Neural cell (in vitro differentiated cells): Measurements from ENCODE around the gene POLR3C. TPM values are rescaled to one million over a fixed set of nuclear protein-coding genes. Genes with fewer than 3 reads are reported as not detected.
"Not testable (repeated sequence)": the region's sequence is repeated elsewhere in the genome, so short reads cannot be mapped to it uniquely, and the experiment has no call there.

Source experiments
- H2AFZ ChIP-seq: fragments of 200-600, 300-800 bp; sonication (generic), shearing (Covaris generic); 2 replicates; pipeline ENCODE4 v1.6.0; 2014; ENCODE audit warnings: low read depth, mild to moderate bottlenecking, antibody characterized with exemption, low read length, moderate library complexity
- H3F3A ChIP-seq: fragments of 200-600 bp; shearing (Covaris generic); 2 replicates; pipeline ENCODE4 v1.6.1; 2016; ENCODE audit warnings: mild to moderate bottlenecking, moderate library complexity, mixed read lengths, antibody characterized with exemption, low read length; ENCODE audit not compliant: insufficient read depth, poor library complexity, severe bottlenecking
- H3K27ac ChIP-seq: fragments of 200-600, 300-800 bp; sonication (generic), shearing (Covaris generic); 2 replicates; pipeline ENCODE4 v1.5.1; 2014; ENCODE audit warnings: mild to moderate bottlenecking, low read length, moderate library complexity
- H3K27me3 ChIP-seq: fragments of 300-800, 200-600 bp; sonication (generic), shearing (Covaris generic); 2 replicates; pipeline ENCODE4 v1.6.0; 2014; ENCODE audit warnings: mild to moderate bottlenecking, low read depth, low read length, moderate library complexity; ENCODE audit not compliant: insufficient read depth
- H3K36me3 ChIP-seq: fragments of 300-800, 200-600 bp; sonication (generic), shearing (Covaris generic); 2 replicates; pipeline ENCODE4 v1.5.1; 2014; ENCODE audit warnings: mild to moderate bottlenecking, antibody characterized with exemption, low read length, moderate library complexity; ENCODE audit not compliant: insufficient read depth
- H3K4me2 ChIP-seq: fragments of 300-800, 200-600 bp; sonication (generic), shearing (Covaris generic); 2 replicates; pipeline ENCODE4 v1.6.0; 2014; ENCODE audit warnings: mild to moderate bottlenecking, low read length
- H3K4me3 ChIP-seq: fragments of 300-800, 200-600 bp; sonication (generic), shearing (Covaris generic); 2 replicates; pipeline ENCODE4 v1.5.1; 2014; ENCODE audit warnings: mild to moderate bottlenecking, low read length, moderate library complexity
- H3K79me2 ChIP-seq: fragments of 200-600 bp; shearing (Covaris generic); replicated peaks from 2 replicates; pipeline ENCODE4 v1.6.0; 2014; ENCODE audit warnings: mild to moderate bottlenecking, low read length, moderate library complexity; ENCODE audit not compliant: insufficient read depth
- H3K9ac ChIP-seq: fragments of 300-800, 200-600 bp; sonication (generic), shearing (Covaris generic); 2 replicates; pipeline ENCODE4 v1.6.1; 2016; ENCODE audit warnings: mild to moderate bottlenecking, low read length, mixed read lengths
- H3K9me2 ChIP-seq: fragments of 200-600 bp; shearing (Covaris generic); 2 replicates; pipeline ENCODE4 v1.6.1; 2016; ENCODE audit warnings: mild to moderate bottlenecking, low read length, mixed read lengths; ENCODE audit not compliant: insufficient read depth
- H3K9me3 ChIP-seq: fragments of 200-600, 300-800 bp; sonication (generic), shearing (Covaris generic); 2 replicates; pipeline ENCODE4 v1.6.1; 2016; ENCODE audit warnings: mild to moderate bottlenecking, mixed run types, low read length, moderate library complexity, mixed read lengths
- H4K20me1 ChIP-seq: fragments of 200-600 bp; shearing (Covaris generic); 2 replicates; pipeline ENCODE4 v1.6.1; 2016; ENCODE audit warnings: mild to moderate bottlenecking, mixed run types; ENCODE audit not compliant: insufficient read depth
- CTCF ChIP-seq: fragments of 450-650 bp; IDR thresholded peaks from 2 replicates; pipeline ENCODE4 v1.5.1; 2014; ENCODE audit warnings: antibody characterized with exemption, mild to moderate bottlenecking, moderate library complexity; ENCODE audit not compliant: poor library complexity, severe bottlenecking
- EP300 ChIP-seq: fragments of 450-650 bp; conservative IDR thresholded peaks from 2 replicates; pipeline ENCODE4 v1.6.1; 2014; ENCODE audit warnings: antibody characterized with exemption, mild to moderate bottlenecking, moderate library complexity; ENCODE audit not compliant: poor library complexity, severe bottlenecking
- EZH2 ChIP-seq: fragments of 200-600, 300-800 bp; shearing (Covaris generic), sonication (generic); IDR thresholded peaks from 2 replicates; pipeline ENCODE4 v1.6.1; 2014; ENCODE audit warnings: antibody characterized with exemption, low read length, borderline replicate concordance, mild to moderate bottlenecking; ENCODE audit not compliant: insufficient read depth, poor library complexity, severe bottlenecking
- MXI1 ChIP-seq: fragments of 450-650 bp; conservative IDR thresholded peaks from 2 replicates; pipeline ENCODE4 v1.6.1; 2014; ENCODE audit warnings: antibody characterized with exemption, mild to moderate bottlenecking; ENCODE audit not compliant: poor library complexity, severe bottlenecking
- POLR2AphosphoS5 ChIP-seq: IDR thresholded peaks from 2 replicates; pipeline ENCODE4 v1.6.1; 2012
- RAD21 ChIP-seq: fragments of 450-650 bp; conservative IDR thresholded peaks from 2 replicates; pipeline ENCODE4 v1.6.1; 2014; ENCODE audit warnings: antibody characterized with exemption, mild to moderate bottlenecking, moderate library complexity
- REST ChIP-seq: IDR thresholded peaks from 2 replicates; pipeline ENCODE4 v1.6.1; 2012; ENCODE audit warnings: borderline replicate concordance
- SMC3 ChIP-seq: fragments of 450-650 bp; conservative IDR thresholded peaks from 2 replicates; pipeline ENCODE4 v1.6.1; 2014; ENCODE audit warnings: antibody characterized with exemption, mild to moderate bottlenecking, moderate library complexity; ENCODE audit not compliant: poor library complexity
- TAF1 ChIP-seq: IDR thresholded peaks from 2 replicates; pipeline ENCODE4 v1.6.1; 2012; ENCODE audit warnings: low read depth
- polyA plus RNA-seq: library from polyadenylated mRNA; depleted of rRNA; stranded (reverse); fragments of >200 nt; gene quantifications from 2 replicates; pipeline ENCODE4 v1.2.3, GENCODE V29; 2014

Gene POLR3C
- polyA plus RNA-seq, 1 donor from 2014 or later, result 30.1 TPM

- Histone ChIP-seq H3K9me2 (no peaks in the 10 kb centered on the region), H3K9ac (no peak overlapping the region), H3K9me3 (no peaks in the 10 kb centered on the region), H3K36me3 (no peaks in the 10 kb centered on the region), H3F3A (no peaks in the 10 kb centered on the region), H3K79me2 (no peaks in the 10 kb centered on the region), H3K27ac (no peak overlapping the region), H2AFZ (no peak overlapping the region), H3K27me3 (no peaks in the 10 kb centered on the region), H4K20me1 (no peaks in the 10 kb centered on the region), H3K4me2 (no peak overlapping the region), H3K4me3 (no peak overlapping the region)
- TF ChIP-seq REST (no peak), CTCF (no peak), SMC3 (no peak), POLR2AphosphoS5 (no peak), TAF1 (no peak), EZH2 (no peak), EP300 (no peak), MXI1 (no peak), RAD21 (no peak)
Measured at GRCh38 chr1:145786271-145786670, 37.7 kb upstream of the POLR3C start.

GRCh38 chr1:145788580-145788979 is 35.4 kb upstream of the POLR3C start:
- Histone ChIP-seq H4K20me1 (no peaks in the 10 kb centered on the region), H3K9ac (no peak overlapping the region), H2AFZ (no peak overlapping the region), H3F3A (no peaks in the 10 kb centered on the region), H3K4me2 (no peak overlapping the region), H3K27ac (no peak overlapping the region), H3K4me3 (no peak overlapping the region), H3K9me3 (no peaks in the 10 kb centered on the region), H3K27me3 (no peaks in the 10 kb centered on the region), H3K36me3 (no peaks in the 10 kb centered on the region), H3K79me2 (no peaks in the 10 kb centered on the region), H3K9me2 (no peaks in the 10 kb centered on the region)
- TF ChIP-seq SMC3 (no peak), TAF1 (no peak), RAD21 (no peak), MXI1 (no peak), REST (no peak), POLR2AphosphoS5 (no peak), EP300 (no peak), EZH2 (no peak), CTCF (no peak)

- not testable (repeated sequence) for H3K9me2 ChIP-seq, H3K79me2 ChIP-seq, H2AFZ ChIP-seq, H3K9me3 ChIP-seq, H3K9ac ChIP-seq, H3K4me2 ChIP-seq, H4K20me1 ChIP-seq, H3K4me3 ChIP-seq, H3K27ac ChIP-seq, H3F3A ChIP-seq, H3K36me3 ChIP-seq, H3K27me3 ChIP-seq
Measured at GRCh38 chr1:145791860-145792259, 32.1 kb upstream of the POLR3C start.
